Fibroblast of lung (primary cell): ENCODE measurements around the gene KCNAB2. TPM values are rescaled to one million over a fixed set of nuclear protein-coding genes. Genes with fewer than 3 reads are reported as not detected.

Experiments used
- DNase-seq, 2 donors: peaks; one replicate each; pipeline versions ENCODE4 v3.0.0 to v3.0.0-alpha.2; 2010; ENCODE audit warnings: low read depth in 2 of 2
- H2AFZ ChIP-seq: 2 replicates; pipeline ENCODE4 v1.5.1; 2012; ENCODE audit warnings: low read length, control low read depth, inconsistent platforms
- H3K27ac ChIP-seq: 2 replicates; pipeline ENCODE4 v1.5.1; 2011; ENCODE audit warnings: low read length, control low read depth; ENCODE audit not compliant: insufficient read depth
- H3K27me3 ChIP-seq: 2 replicates; pipeline ENCODE4 v1.5.1; 2011; ENCODE audit warnings: mild to moderate bottlenecking, low read length; ENCODE audit not compliant: control insufficient read depth, insufficient read depth
- H3K36me3 ChIP-seq: 2 replicates; pipeline ENCODE4 v1.5.1; 2011; ENCODE audit warnings: low read length; ENCODE audit not compliant: control insufficient read depth, insufficient read depth
- H3K4me1 ChIP-seq: 2 replicates; pipeline ENCODE4 v1.5.1; 2011; ENCODE audit warnings: low read length; ENCODE audit not compliant: control insufficient read depth, insufficient read depth; ENCODE audit errors: extremely low read depth
- H3K4me2 ChIP-seq: 2 replicates; pipeline ENCODE4 v1.5.1; 2011; ENCODE audit warnings: low read length, control low read depth; ENCODE audit not compliant: insufficient read depth; ENCODE audit errors: extremely low read depth
- H3K4me3 ChIP-seq, 4 experiments: fragments of 200-600 bp in 1 of 4; sonication (generic) in 1 of 4; replicated peaks in 1 of 4; 2 replicates each; pipeline ENCODE4 v1.5.1; 2011 to 2016; ENCODE audit warnings: low read length in 4 of 4, low read depth in 3 of 4, mild to moderate bottlenecking in 3 of 4, control low read depth in 2 of 4, inconsistent platforms in 1 of 4, mixed read lengths in 1 of 4; ENCODE audit not compliant: insufficient read depth in 1 of 4; ENCODE audit errors: control extremely low read depth in 1 of 4
- H3K79me2 ChIP-seq: 2 replicates; pipeline ENCODE4 v1.5.1; 2012; ENCODE audit warnings: mild to moderate bottlenecking, low read length, inconsistent platforms; ENCODE audit not compliant: control insufficient read depth, insufficient read depth
- H3K9ac ChIP-seq: 2 replicates; pipeline ENCODE4 v1.5.1; 2011; ENCODE audit warnings: mild to moderate bottlenecking, low read length, control low read depth; ENCODE audit not compliant: insufficient read depth
- H3K9me3 ChIP-seq: 2 replicates; pipeline ENCODE4 v1.5.1; 2012; ENCODE audit warnings: low read depth, low read length; ENCODE audit not compliant: control insufficient read depth, insufficient read depth
- H4K20me1 ChIP-seq: 2 replicates; pipeline ENCODE4 v1.5.1; 2011; ENCODE audit warnings: low read length; ENCODE audit not compliant: control insufficient read depth, insufficient read depth; ENCODE audit errors: extremely low read depth
- EZH2 ChIP-seq: IDR thresholded peaks from 2 replicates; pipeline ENCODE4 v1.5.1; 2012; ENCODE audit warnings: low read length, control low read depth, mild to moderate bottlenecking; ENCODE audit errors: missing control alignments
- polyA plus RNA-seq, 2 donors: library from polyadenylated mRNA; depleted of rRNA in 1 of 2; stranded (reverse) in 1 of 2; unstranded in 1 of 2; fragments of >200 nt; gene quantifications; 2 replicates each; pipeline ENCODE4 v1.2.1, GENCODE V29; 2011 to 2012; ENCODE audit warnings: missing spikeins in 1 of 2
- total RNA-seq: library from RNA; depleted of rRNA; stranded (reverse); fragments of >200 nt; gene quantifications from 2 replicates; pipeline ENCODE4 v1.2.1, GENCODE V29; 2014
- TF ChIP-seq, protein P1 (sequence below), 2 donors: IDR thresholded peaks in 1 of 2; conservative IDR thresholded peaks in 1 of 2; 1 replicate in 1 of 2; 2 replicates in 1 of 2; pipeline ENCODE4 v1.5.1; 2011 to 2012; ENCODE audit warnings: low read length in 2 of 2, control low read depth in 1 of 2, inconsistent platforms in 1 of 2, low read depth in 1 of 2, mild to moderate bottlenecking in 1 of 2

Gene KCNAB2
- total and polyA plus RNA-seq, 2 donors (not counting 1 experiment from before 2014, with no cell fraction given): 2.2 to 2.5 TPM

DNA sequence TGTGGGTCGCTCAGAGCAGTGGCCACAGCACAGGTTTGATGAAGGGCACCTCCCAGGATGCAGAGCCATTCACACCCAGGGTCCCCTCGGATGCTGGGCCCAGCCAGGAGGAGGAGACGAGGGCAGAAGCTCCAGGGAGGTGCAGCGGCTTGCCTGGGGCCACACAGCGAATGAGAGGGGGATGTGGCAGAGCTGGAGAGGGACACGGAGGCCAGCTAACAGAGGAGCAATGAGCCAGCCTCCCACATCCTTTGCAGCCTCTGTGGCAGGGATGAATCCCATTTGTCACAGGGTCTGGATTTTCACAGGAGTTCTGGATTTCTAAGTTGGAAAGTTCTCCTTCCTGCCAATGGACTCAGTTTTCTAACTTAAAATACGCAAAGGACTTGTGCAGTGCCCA, 98.5 kb downstream of the KCNAB2 start:
- H3K9ac ChIP-seq: no peak overlapping the region
- H4K20me1 ChIP-seq: no peaks in the 10 kb centered on the region
- no peaks in the 10 kb centered on the region for H3K79me2 ChIP-seq
- no peak for TF ChIP-seq EZH2
- TF ChIP-seq, protein P1, sequence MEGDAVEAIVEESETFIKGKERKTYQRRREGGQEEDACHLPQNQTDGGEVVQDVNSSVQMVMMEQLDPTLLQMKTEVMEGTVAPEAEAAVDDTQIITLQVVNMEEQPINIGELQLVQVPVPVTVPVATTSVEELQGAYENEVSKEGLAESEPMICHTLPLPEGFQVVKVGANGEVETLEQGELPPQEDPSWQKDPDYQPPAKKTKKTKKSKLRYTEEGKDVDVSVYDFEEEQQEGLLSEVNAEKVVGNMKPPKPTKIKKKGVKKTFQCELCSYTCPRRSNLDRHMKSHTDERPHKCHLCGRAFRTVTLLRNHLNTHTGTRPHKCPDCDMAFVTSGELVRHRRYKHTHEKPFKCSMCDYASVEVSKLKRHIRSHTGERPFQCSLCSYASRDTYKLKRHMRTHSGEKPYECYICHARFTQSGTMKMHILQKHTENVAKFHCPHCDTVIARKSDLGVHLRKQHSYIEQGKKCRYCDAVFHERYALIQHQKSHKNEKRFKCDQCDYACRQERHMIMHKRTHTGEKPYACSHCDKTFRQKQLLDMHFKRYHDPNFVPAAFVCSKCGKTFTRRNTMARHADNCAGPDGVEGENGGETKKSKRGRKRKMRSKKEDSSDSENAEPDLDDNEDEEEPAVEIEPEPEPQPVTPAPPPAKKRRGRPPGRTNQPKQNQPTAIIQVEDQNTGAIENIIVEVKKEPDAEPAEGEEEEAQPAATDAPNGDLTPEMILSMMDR (conservative IDR thresholded peaks at IDR 0.05 in 1 of 2, IDR thresholded peaks at IDR 0.05 in 1 of 2; ENCODE audit: low read depth in 1 of 2, low read length in 2 of 2): no peak
- H3K4me3 ChIP-seq: no peak overlapping the region
- no peak overlapping the region for H2AFZ ChIP-seq
- no peaks in the 10 kb centered on the region for H3K27me3 ChIP-seq
- H3K27ac ChIP-seq: no peak overlapping the region
- no peaks in the 10 kb centered on the region for H3K4me1 ChIP-seq
- no peak overlapping the region for H3K4me2 ChIP-seq
- DNase-seq: no peak
- no peaks in the 10 kb centered on the region for H3K36me3 ChIP-seq
- no peaks in the 10 kb centered on the region for H3K9me3 ChIP-seq

DNA sequence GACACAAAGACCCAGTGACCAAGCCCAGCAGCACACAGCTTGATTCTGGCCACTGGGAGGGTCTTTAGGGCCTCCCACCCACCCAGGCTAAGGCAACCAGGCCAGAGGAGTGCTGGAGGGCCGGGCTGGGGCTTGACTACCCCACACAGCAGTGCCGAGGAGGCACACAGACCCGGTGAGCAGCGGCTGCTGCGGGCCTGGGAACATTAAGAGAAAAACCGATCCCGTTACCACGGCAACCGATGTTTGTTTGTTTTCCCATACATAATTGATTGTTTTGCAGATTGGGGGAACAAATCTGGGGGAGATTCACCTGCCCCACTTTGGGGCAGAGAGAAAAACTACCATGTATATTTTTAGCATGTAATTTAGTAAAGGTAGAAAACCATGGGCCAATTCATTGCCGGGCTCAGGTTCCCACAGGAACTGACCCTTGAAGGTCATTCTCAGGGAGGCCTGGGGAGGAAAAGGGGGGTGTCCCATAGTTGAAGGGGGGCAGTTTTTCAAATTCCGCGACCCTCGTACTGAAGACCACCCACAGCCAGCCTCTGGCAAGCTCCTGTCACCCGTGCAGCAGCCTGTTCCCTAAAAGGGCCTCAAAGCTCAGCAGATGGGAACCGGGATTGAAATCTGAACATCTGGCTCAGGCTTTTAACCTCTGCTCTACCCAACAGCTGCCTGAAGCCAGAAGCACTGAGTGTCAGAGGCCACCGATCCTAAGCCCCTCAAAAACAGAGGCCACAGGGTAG, 99.1 kb downstream of the KCNAB2 start:
- no peak overlapping the region for H2AFZ ChIP-seq
- H3K4me3 ChIP-seq: no peak overlapping the region
- no peaks in the 10 kb centered on the region for H3K36me3 ChIP-seq
- no peak for DNase-seq
- H3K4me1 ChIP-seq: no peaks in the 10 kb centered on the region
- H4K20me1 ChIP-seq: no peaks in the 10 kb centered on the region
- TF ChIP-seq, protein P1 (conservative IDR thresholded peaks at IDR 0.05 in 1 of 2, IDR thresholded peaks at IDR 0.05 in 1 of 2; ENCODE audit: low read depth in 1 of 2, low read length in 2 of 2): no peak
- TF ChIP-seq EZH2: no peak
- no peak overlapping the region for H3K4me2 ChIP-seq
- no peaks in the 10 kb centered on the region for H3K79me2 ChIP-seq
- H3K27ac ChIP-seq: no peak overlapping the region
- H3K9me3 ChIP-seq: no peaks in the 10 kb centered on the region
- no peak overlapping the region for H3K9ac ChIP-seq
- H3K27me3 ChIP-seq: no peaks in the 10 kb centered on the region

DNA sequence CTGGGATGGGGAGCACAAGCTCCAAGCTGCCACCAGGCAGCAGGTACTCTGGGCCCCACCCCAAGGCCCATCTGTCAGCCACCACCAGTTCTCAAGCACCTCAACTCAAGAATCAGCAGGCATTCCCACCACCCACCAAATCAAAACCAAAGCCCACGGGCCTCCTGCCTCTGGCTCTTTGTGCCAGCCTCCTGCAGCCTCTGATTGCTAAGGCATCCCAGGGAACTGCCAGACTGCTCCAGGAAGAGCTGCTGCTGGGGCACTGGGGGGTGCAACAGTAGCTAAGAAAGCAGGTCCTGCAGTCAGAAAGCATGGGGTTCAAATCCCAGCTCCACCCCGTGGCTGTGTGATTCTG, 99.7 kb downstream of the KCNAB2 start:
- TF ChIP-seq, protein P1 (conservative IDR thresholded peaks at IDR 0.05 in 1 of 2, IDR thresholded peaks at IDR 0.05 in 1 of 2; ENCODE audit: low read depth in 1 of 2, low read length in 2 of 2): no peak
- no peak for TF ChIP-seq EZH2
- H4K20me1 ChIP-seq: no peaks in the 10 kb centered on the region
- no peak overlapping the region for H3K4me3 ChIP-seq
- H3K9ac ChIP-seq: no peak overlapping the region
- H3K27ac ChIP-seq: no peak overlapping the region
- no peaks in the 10 kb centered on the region for H3K27me3 ChIP-seq
- no peaks in the 10 kb centered on the region for H3K36me3 ChIP-seq
- DNase-seq: no peak
- no peak overlapping the region for H2AFZ ChIP-seq
- no peaks in the 10 kb centered on the region for H3K9me3 ChIP-seq
- no peaks in the 10 kb centered on the region for H3K79me2 ChIP-seq
- H3K4me2 ChIP-seq: no peak overlapping the region
- no peaks in the 10 kb centered on the region for H3K4me1 ChIP-seq
